ENCODE results near the gene MAN1A1. TPM values are rescaled to one million over a fixed set of nuclear protein-coding genes. Genes with fewer than 3 reads are reported as not detected.

The MAN1A1 gene
- total RNA-seq, 1 experiment from 2014 or later = 19.0 TPM

- CTCF ChIA-PET = interaction anchor here (0.7 kb wide), 1 partner anchor 598 kb away, joined by 3 read pairs; no protein-coding TSS in a partner anchor
- Histone ChIP-seq H3K9me3 (ENCODE audit: low read length) (no peaks in the 10 kb centered on the region), H3K9me2 (replicated peaks; ENCODE audit: low read length) (no peaks in the 10 kb centered on the region), H3K4me3 (ENCODE audit: low read length) (no peak overlapping the region), H3F3A (ENCODE audit: low read length, unreplicated experiment) (no peaks in the 10 kb centered on the region), H3K4me1 (ENCODE audit: insufficient read depth, low read length) (peaks cover 22% of the 10 kb centered on the region), H3K9ac (ENCODE audit: low read length) (no peak overlapping the region), H3K4me2 (ENCODE audit: low read length) (no peak overlapping the region), H4K20me1 (ENCODE audit: low read length) (no peaks in the 10 kb centered on the region), H3K27ac (ENCODE audit: low read length) (no peak overlapping the region), H3K36me3 (ENCODE audit: low read depth, low read length) (no peaks in the 10 kb centered on the region), H2AFZ (ENCODE audit: low read length) (no peak overlapping the region), H3K79me2 (ENCODE audit: low read length) (no peaks in the 10 kb centered on the region), H3K27me3 (ENCODE audit: low read length) (no peaks in the 10 kb centered on the region)
- POLR2A ChIA-PET (ENCODE audit: unreplicated experiment) = no interaction called here
- intact Hi-C loops (cut with micrococcal nuclease) = no loop called here
- BruUV-seq (replicated peaks) = no TSS peak
- DNase-seq (no peak), ATAC-seq (no peak)
- TF ChIP-seq EZH2phosphoT487 (IDR thresholded peaks at IDR 0.05; ENCODE audit: borderline replicate concordance, low read length) = no peak
- no peak for TF ChIP-seq CTCF (conservative IDR thresholded peaks at IDR 0.05; ENCODE audit: low read depth, low read length)
- no peak for TF ChIP-seq EZH2 (IDR thresholded peaks at IDR 0.05; ENCODE audit: low read length, unreplicated experiment)
Measured at GRCh38 chr6:119132261-119132981, 217.1 kb downstream of the MAN1A1 start.

- ATAC-seq (peak; percentile 78), DNase-seq (peak; percentile 86)
- peak overlapping the region; percentile 43 for H3K9ac ChIP-seq (ENCODE audit: low read length)
- no TSS peak for BruUV-seq (replicated peaks)
- no peaks in the 10 kb centered on the region for H3K36me3 ChIP-seq (ENCODE audit: low read depth, low read length)
- POLR2A ChIA-PET (ENCODE audit: unreplicated experiment) = no interaction called here
- no peaks in the 10 kb centered on the region for H4K20me1 ChIP-seq (ENCODE audit: low read length)
- peak overlapping the region; percentile 13; the same call in 1 of the 2 replicates for H3K4me3 ChIP-seq (ENCODE audit: low read length)
- H3K9me2 ChIP-seq (replicated peaks; ENCODE audit: low read length) = no peaks in the 10 kb centered on the region
- no peaks in the 10 kb centered on the region for H3K79me2 ChIP-seq (ENCODE audit: low read length)
- H3F3A ChIP-seq (ENCODE audit: low read length, unreplicated experiment) = no peaks in the 10 kb centered on the region
- CTCF ChIA-PET = interaction anchor here (0.5 to 1.2 kb wide), 6 partner anchors 15 to 61 kb away, joined by 3 to 11 read pairs (median 4); no protein-coding TSS in a partner anchor
- H3K4me1 ChIP-seq (ENCODE audit: insufficient read depth, low read length) = peaks cover 20% of the 10 kb centered on the region
- intact Hi-C loops (cut with micrococcal nuclease) = loop anchor here (1.0 to 5.0 kb wide), 3 partner anchors 17 to 219 kb away; partner anchors contain the start of gene MAN1A1
- H3K27me3 ChIP-seq (ENCODE audit: low read length) = no peaks in the 10 kb centered on the region
- H2AFZ ChIP-seq (ENCODE audit: low read length) = no peak overlapping the region
- peak overlapping the region; percentile 67 for H3K4me2 ChIP-seq (ENCODE audit: low read length)
- H3K9me3 ChIP-seq (ENCODE audit: low read length) = no peaks in the 10 kb centered on the region
- TF ChIP-seq EZH2 (IDR thresholded peaks at IDR 0.05; ENCODE audit: low read length, unreplicated experiment) (no peak), EZH2phosphoT487 (IDR thresholded peaks at IDR 0.05; ENCODE audit: borderline replicate concordance, low read length) (no peak), CTCF (conservative IDR thresholded peaks at IDR 0.05; ENCODE audit: low read depth, low read length) (no peak)
- peak overlapping the region; percentile 74 for H3K27ac ChIP-seq (ENCODE audit: low read length)
Measured at GRCh38 chr6:119129968-119130484, 219.5 kb downstream of the MAN1A1 start.

Measured in PC-3 (cell line).